OCI-LY1 (cell line): ENCODE results near the gene AVPR2.

Experiments
- H2AFZ ChIP-seq: fragments of 200-600 bp; sonication (generic), shearing (Covaris generic); 2 replicates; pipeline ENCODE4 v1.6.0; 2014; ENCODE audit warnings: antibody characterized with exemption, mild to moderate bottlenecking, low read length
- H3F3A ChIP-seq: fragments of 200-600 bp; sonication (generic), shearing (Covaris generic); 2 replicates; pipeline ENCODE4 v1.6.0; 2014; ENCODE audit warnings: mild to moderate bottlenecking, antibody characterized with exemption, low read length, moderate library complexity; ENCODE audit not compliant: insufficient read depth
- H3K27ac ChIP-seq: fragments of 200-600 bp; sonication (generic); 2 replicates; pipeline ENCODE4 v1.5.1; 2014; ENCODE audit warnings: low read length, mixed run types, mild to moderate bottlenecking, low read depth; ENCODE audit not compliant: poor library complexity, severe bottlenecking
- H3K27me3 ChIP-seq: fragments of 200-600 bp; sonication (generic); 2 replicates; pipeline ENCODE4 v1.6.0; 2014; ENCODE audit warnings: antibody characterized with exemption, mild to moderate bottlenecking, low read length, moderate library complexity; ENCODE audit not compliant: insufficient read depth
- H3K36me3 ChIP-seq: fragments of 200-600 bp; sonication (generic); 2 replicates; pipeline ENCODE4 v1.6.1; 2014; ENCODE audit warnings: mild to moderate bottlenecking, antibody characterized with exemption, low read length, moderate library complexity, mixed read lengths; ENCODE audit not compliant: insufficient read depth
- H3K4me1 ChIP-seq: fragments of 200-600 bp; sonication (generic); 2 replicates; pipeline ENCODE4 v1.5.1; 2014; ENCODE audit warnings: mild to moderate bottlenecking, low read length, moderate library complexity; ENCODE audit not compliant: insufficient read depth, severe bottlenecking
- H3K4me2 ChIP-seq: fragments of 200-600 bp; sonication (generic), shearing (Covaris generic); 2 replicates; pipeline ENCODE4 v1.6.1; 2014; ENCODE audit warnings: low read length
- H3K4me3 ChIP-seq: fragments of 200-600 bp; sonication (generic); 2 replicates; pipeline ENCODE4 v1.5.1; 2014; ENCODE audit warnings: low read length, low read depth, mild to moderate bottlenecking, mixed read lengths; ENCODE audit not compliant: poor library complexity, severe bottlenecking
- H3K79me2 ChIP-seq: fragments of 200-600 bp; shearing (Covaris generic); 2 replicates; pipeline ENCODE4 v1.6.1; 2016; ENCODE audit warnings: mixed run types, low read length, mixed read lengths; ENCODE audit not compliant: insufficient read depth
- H3K9ac ChIP-seq: fragments of 200-600 bp; sonication (generic), shearing (Covaris generic); 2 replicates; pipeline ENCODE4 v1.6.1; 2014; ENCODE audit warnings: mild to moderate bottlenecking, low read length, mixed read lengths
- H3K9me2 ChIP-seq: fragments of 200-600 bp; sonication (generic), shearing (Covaris generic); 2 replicates; pipeline ENCODE4 v1.6.1; 2014; ENCODE audit warnings: low read depth, mild to moderate bottlenecking, low read length, mixed read lengths
- H3K9me3 ChIP-seq: fragments of 200-600 bp; shearing (Covaris generic); 2 replicates; pipeline ENCODE4 v1.6.1; 2014; ENCODE audit warnings: low read length, mixed read lengths
- H4K20me1 ChIP-seq: fragments of 200-600 bp; sonication (generic), shearing (Covaris generic); 2 replicates; pipeline ENCODE4 v1.6.0; 2016; ENCODE audit warnings: mild to moderate bottlenecking, low read length; ENCODE audit not compliant: insufficient read depth
- EZH2 ChIP-seq: fragments of 200-600 bp; sonication (generic), shearing (Covaris generic); IDR thresholded peaks from 2 replicates; pipeline ENCODE4 v1.8.0; 2017; ENCODE audit warnings: borderline replicate concordance, mixed run types, mild to moderate bottlenecking, antibody characterized with exemption, low read length, moderate library complexity, mixed read lengths
- TF ChIP-seq, protein P1 (sequence below): fragments of 200-600 bp; sonication (generic), shearing (Covaris generic); IDR thresholded peaks from 2 replicates; pipeline ENCODE4 v1.5.1; 2017; ENCODE audit warnings: mild to moderate bottlenecking, antibody characterized with exemption, low read length, moderate library complexity, mixed read lengths

Gene AVPR2

GRCh38 chrX:153911798-153912197 is 7.3 kb downstream of the AVPR2 start:
- H3K4me1 ChIP-seq, result no peaks in the 10 kb centered on the region
- H3K27ac ChIP-seq, result no peak overlapping the region
- H3K36me3 ChIP-seq, result peaks cover 37% of the 10 kb centered on the region
- H3K9me3 ChIP-seq, result no peaks in the 10 kb centered on the region
- H3K79me2 ChIP-seq, result no peaks in the 10 kb centered on the region
- H3K9ac ChIP-seq, result no peak overlapping the region
- TF ChIP-seq, protein P1, sequence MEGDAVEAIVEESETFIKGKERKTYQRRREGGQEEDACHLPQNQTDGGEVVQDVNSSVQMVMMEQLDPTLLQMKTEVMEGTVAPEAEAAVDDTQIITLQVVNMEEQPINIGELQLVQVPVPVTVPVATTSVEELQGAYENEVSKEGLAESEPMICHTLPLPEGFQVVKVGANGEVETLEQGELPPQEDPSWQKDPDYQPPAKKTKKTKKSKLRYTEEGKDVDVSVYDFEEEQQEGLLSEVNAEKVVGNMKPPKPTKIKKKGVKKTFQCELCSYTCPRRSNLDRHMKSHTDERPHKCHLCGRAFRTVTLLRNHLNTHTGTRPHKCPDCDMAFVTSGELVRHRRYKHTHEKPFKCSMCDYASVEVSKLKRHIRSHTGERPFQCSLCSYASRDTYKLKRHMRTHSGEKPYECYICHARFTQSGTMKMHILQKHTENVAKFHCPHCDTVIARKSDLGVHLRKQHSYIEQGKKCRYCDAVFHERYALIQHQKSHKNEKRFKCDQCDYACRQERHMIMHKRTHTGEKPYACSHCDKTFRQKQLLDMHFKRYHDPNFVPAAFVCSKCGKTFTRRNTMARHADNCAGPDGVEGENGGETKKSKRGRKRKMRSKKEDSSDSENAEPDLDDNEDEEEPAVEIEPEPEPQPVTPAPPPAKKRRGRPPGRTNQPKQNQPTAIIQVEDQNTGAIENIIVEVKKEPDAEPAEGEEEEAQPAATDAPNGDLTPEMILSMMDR, result no peak
- TF ChIP-seq EZH2, result no peak
- no peaks in the 10 kb centered on the region for H3K27me3 ChIP-seq
- H3K4me2 ChIP-seq, result no peak overlapping the region
- H4K20me1 ChIP-seq, result no peaks in the 10 kb centered on the region
- no peaks in the 10 kb centered on the region for H3F3A ChIP-seq
- no peaks in the 10 kb centered on the region for H3K9me2 ChIP-seq
- no peak overlapping the region for H2AFZ ChIP-seq
- H3K4me3 ChIP-seq, result no peak overlapping the region

DNA sequence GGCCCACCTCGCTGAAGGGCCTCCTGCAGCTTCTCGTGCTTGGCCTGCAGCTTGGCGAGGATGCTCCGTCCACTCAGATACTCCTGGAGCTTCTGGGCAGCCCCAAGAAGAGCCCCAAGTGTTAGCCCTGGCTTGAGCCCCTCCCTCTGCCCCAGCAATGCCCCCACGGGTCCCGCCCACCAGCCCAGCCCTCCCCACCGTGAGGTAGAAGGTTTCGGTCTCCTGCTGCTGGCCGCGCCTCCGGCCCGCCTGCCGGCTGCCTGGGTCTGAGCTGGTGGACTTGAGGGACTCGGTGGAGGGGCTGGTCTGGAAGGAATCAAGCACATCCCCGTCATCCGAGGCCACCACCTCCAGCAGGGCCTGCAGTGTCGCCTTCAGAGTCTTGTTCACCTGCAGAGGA is 8.7 kb downstream of the AVPR2 start:
- Histone ChIP-seq H4K20me1 (no peaks in the 10 kb centered on the region), H3K36me3 (peaks cover 43% of the 10 kb centered on the region), H3K9me3 (no peaks in the 10 kb centered on the region), H2AFZ (no peak overlapping the region), H3K27ac (no peak overlapping the region), H3K27me3 (no peaks in the 10 kb centered on the region), H3K9me2 (no peaks in the 10 kb centered on the region), H3K4me1 (no peaks in the 10 kb centered on the region), H3K4me2 (no peak overlapping the region), H3K4me3 (no peak overlapping the region), H3K9ac (no peak overlapping the region), H3F3A (no peaks in the 10 kb centered on the region), H3K79me2 (no peaks in the 10 kb centered on the region)
- TF ChIP-seq, protein P1, result no peak
- no peak for TF ChIP-seq EZH2

DNA sequence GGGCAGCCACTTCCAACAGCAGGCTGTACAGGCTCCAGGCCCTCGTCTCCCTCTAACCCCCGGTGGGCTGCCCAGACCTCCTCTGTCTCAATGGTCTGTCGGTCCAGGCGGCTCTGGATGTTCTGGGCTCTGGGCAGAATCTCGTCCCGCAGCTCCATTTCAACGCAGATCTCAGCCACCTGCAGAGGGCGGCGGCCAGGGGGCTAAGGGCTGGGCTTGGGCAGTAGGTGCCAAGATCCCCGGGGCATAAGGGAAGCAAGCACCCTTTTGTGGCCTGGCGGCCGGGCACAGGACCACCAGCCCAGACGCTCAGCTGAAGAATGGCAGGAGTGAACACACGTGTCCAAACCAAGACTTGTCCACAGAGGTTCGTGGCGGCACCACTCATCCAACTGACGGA is 9.2 kb downstream of the AVPR2 start:
- Histone ChIP-seq H2AFZ (no peak overlapping the region), H3K9me3 (no peaks in the 10 kb centered on the region), H4K20me1 (no peaks in the 10 kb centered on the region), H3K27ac (no peak overlapping the region), H3F3A (no peaks in the 10 kb centered on the region), H3K36me3 (peaks cover 45% of the 10 kb centered on the region), H3K9me2 (no peaks in the 10 kb centered on the region), H3K4me3 (no peak overlapping the region), H3K79me2 (no peaks in the 10 kb centered on the region), H3K4me1 (no peaks in the 10 kb centered on the region), H3K9ac (no peak overlapping the region), H3K4me2 (no peak overlapping the region), H3K27me3 (no peaks in the 10 kb centered on the region)
- TF ChIP-seq, protein P1, result no peak
